Stimulated activated CD4-positive, alpha-beta T cell treated with anti-CD3 and anti-CD28 coated beads, TNF-alpha, amount 100 ng/mL, for 1 hour (primary cell): ENCODE measurements around the gene EFL1.

Experiments
- DNase-seq, 3 donors: peaks; one replicate each; pipeline ENCODE4 v3.0.0-alpha.2; 2020; ENCODE audit warnings: low read depth in 3 of 3, low spot score in 1 of 3

EFL1 gene

DNA sequence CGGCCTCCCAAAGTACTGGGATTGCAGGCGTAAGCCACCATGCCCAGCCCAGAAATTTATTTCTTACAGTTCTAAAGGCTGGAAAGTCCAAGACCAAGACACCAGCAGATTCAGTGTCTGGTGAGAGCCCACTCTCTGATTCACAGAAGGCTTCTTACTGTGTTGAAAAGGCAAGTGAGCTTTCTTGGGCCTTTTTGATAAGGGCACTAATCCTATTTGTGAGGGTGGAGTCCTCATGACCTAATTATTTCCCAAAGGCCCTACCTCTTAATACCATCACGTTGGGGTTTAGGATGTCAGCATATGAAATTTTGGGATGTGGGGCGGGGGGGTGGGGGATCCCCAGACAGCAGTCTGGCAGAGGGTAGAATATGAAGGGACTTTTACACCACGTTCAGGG, 169.2 kb downstream of the EFL1 start:
- DNase-seq: no peak

DNA sequence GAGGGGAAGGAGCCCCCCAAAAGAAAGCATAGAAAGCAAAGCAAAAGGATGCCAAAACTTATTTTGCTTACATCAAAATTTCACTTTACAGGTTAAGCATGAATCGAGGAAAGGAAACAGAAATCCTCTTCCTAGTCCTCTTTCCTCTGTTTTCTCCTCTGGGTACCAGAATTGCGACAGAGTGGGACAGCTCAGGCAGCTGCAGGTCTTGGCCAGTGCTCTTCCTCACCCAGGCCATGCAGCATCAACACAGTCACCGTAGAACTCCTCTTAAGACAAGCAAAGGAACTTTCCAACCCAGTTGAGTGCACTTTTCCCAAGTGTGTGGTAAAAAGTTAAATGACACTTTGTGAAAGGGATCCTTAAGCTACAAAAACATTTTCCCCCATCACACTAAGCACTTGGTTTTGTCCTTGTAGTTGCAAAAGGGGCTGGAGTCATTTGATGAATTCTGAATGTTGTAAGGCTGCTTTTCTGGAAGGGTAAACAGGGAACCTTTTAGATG, 170.8 kb downstream of the EFL1 start:
- no peak for DNase-seq

DNA sequence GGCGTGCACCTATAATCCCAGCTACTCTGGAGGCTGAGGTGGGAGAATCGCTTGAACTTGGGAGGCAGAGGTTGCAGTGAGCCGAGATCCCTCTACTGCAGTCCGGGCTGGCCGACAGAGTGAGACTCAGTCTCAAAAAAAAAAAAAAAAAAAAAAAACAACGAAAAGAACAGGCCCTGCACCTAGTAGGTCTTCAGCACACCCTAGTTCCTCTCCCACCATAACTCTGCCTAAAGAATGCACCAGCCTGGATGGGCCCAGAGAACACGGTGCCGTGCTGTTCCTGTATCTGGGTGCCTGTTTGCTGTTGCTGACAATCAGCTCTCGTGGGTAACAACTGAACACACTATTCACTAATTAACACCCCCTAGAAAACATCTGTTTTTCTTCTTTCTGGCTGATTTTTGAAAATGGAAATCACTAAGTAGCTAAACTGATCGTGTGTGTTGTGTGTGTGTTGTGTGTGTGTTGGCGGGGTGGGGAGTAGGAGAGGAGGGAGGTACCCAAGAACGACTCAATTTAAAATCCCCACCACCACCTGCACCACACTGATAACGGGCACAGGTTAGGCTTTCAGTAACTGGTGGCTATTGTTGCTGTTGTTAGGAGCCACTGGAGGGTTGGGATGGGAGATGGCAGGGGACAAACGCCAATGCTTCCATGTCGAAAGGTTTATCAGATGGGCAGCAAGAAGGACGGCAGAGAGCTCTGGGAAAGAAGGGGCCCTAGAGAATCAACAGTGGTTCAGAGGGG, 176.1 kb downstream of the EFL1 start:
- DNase-seq: no peak

DNA sequence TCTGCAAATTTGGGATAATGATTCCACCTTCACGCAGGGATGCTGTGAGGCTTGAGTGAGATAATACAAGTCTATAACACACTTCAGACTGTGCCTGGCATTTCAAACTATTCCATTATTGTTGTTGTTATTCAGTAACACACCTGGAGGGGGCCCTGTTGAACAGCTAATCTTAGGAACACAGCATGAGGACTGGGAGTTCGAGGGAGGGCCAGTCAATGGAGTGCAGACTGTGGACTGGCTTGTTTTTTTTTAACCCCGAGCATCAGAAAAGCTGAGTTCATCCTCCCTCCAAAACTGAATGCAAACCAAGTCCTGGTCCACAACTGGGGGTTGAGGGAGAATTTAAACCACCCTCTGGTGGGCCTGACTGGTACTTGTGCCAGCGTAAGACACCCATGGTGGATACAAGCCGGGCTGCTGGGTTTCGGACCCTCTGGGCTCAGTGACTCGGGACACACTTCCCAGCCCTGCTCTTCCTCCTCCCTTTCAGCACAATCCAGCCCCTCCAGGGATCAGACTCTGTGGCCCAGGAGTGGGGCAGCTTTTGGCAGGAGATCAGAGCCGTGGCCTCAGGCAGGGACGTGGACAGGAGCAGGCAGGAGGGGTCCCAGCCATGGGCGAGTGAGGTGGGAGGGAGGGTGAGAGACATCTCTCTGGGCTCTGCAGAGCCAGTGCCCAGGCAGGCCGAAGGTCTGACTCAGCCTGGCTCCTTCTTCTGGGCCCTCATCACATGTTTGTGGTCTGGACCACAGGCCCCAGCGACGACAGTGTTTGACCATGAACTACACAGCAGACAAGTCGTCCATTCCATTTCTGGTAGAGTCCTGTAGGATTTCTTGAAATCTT, 180.4 kb downstream of the EFL1 start:
- DNase-seq: no peak

DNA sequence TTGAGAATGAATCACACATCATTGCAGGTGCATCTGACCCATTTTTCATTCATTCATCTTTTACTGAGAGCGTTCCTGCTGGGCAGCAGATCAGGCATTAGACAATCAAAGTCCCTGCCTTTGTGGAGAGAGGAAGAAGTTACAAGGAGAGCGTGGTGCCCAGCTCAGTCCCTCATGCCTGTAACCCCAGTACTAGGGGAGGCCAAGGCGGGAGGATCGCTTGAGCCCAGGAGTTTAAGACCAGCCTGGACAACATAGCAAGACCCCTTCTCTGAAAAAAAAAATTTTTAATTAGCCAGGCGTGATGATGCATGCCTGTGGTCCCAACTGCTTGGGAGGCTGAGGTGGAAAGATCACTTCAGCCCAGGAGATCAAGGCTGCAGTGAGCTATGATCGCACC, 181.8 kb downstream of the EFL1 start:
- DNase-seq: no peak
